ENCODE results near the gene COX4I2.
"Not testable (repeated sequence)": the region's sequence is repeated elsewhere in the genome, so short reads cannot be mapped to it uniquely, and the experiment has no call there.

COX4I2 gene

DNA sequence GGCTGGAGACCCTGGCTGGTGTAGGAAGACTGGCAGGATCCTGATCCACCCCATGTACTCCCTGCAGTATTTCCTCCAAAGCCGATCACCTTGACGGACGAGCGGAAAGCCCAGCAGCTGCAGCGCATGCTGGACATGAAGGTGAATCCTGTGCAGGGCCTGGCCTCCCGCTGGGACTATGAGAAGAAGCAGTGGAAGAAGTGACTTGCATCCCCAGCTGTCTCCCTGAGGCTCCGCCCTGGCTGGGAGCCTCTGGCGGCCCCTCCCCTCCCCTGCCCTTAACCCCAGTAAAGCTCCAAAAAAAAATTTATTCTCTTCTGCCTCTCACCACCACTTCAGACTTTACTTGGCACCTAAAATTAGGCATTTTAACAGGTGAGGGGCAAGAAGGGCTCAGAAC, 7.0 kb downstream of the COX4I2 start:
- POLR2A ChIA-PET, result no interaction called here
- no peaks in the 10 kb centered on the region for H3K4me1 ChIP-seq (ENCODE audit: control insufficient read depth, insufficient read depth, low read length)
- H3K27ac ChIP-seq (ENCODE audit: extremely low read depth, low read depth, low read length), result no peak overlapping the region
- H3K36me3 ChIP-seq (ENCODE audit: control insufficient read depth in 2 of 2, insufficient read depth in 1 of 2, low read length in 2 of 2), result no peaks in the 10 kb centered on the region
- H3K9me3 ChIP-seq (ENCODE audit: control insufficient read depth, insufficient read depth, low read depth, low read length), result no peaks in the 10 kb centered on the region
- CTCF ChIA-PET, result interaction anchor here (2.3 to 2.9 kb wide), 2 partner anchors 10 to 78 kb away, joined by 12 to 15 read pairs; partner anchors contain the start of gene BCL2L1
- no peak overlapping the region for H3K4me3 ChIP-seq (ENCODE audit: low read depth, low read length)
- no peak for TF ChIP-seq ZNF155 (tag by site-specific recombination; IDR thresholded peaks at IDR 0.05)
- TF ChIP-seq GFI1B (tag by site-specific recombination; IDR thresholded peaks at IDR 0.05), result no peak
- no peak for TF ChIP-seq ZFP37 (tag by site-specific recombination; IDR thresholded peaks at IDR 0.05)
- peak; percentile 27; the same call in 1 of the 2 replicates for TF ChIP-seq GLIS1 (tag by site-specific recombination; IDR thresholded peaks at IDR 0.05)
- TF ChIP-seq ZNF830 (tag by site-specific recombination; IDR thresholded peaks at IDR 0.05; ENCODE audit: low read depth), result no peak
- TF ChIP-seq ZNF221 (tag by site-specific recombination; IDR thresholded peaks at IDR 0.05; ENCODE audit: borderline replicate concordance), result no peak
- TF ChIP-seq ZNF223 (tag by site-specific recombination; IDR thresholded peaks at IDR 0.05), result no peak

- not testable (repeated sequence) for H3K4me1 ChIP-seq (ENCODE audit: control insufficient read depth, insufficient read depth, low read length); H3K27ac ChIP-seq (ENCODE audit: extremely low read depth, low read depth, low read length); H3K36me3 ChIP-seq (ENCODE audit: control insufficient read depth in 2 of 2, insufficient read depth in 1 of 2, low read length in 2 of 2); H3K4me3 ChIP-seq (ENCODE audit: low read depth, low read length); H3K9me3 ChIP-seq (ENCODE audit: control insufficient read depth, insufficient read depth, low read depth, low read length)
- CTCF ChIA-PET, result interaction anchor here (1.9 to 2.4 kb wide), 3 partner anchors 14 to 76 kb away, joined by 6 to 12 read pairs (median 11); no protein-coding TSS in a partner anchor
- peak; percentile 29; the same call in 1 of the 2 replicates for TF ChIP-seq PRDM10 (tag by site-specific recombination; IDR thresholded peaks at IDR 0.05)
- POLR2A ChIA-PET, result interaction anchor here (0.6 kb wide), 1 partner anchor 187 kb away, joined by 3 read pairs; no protein-coding TSS in a partner anchor
These were observed 10.4 kb downstream of the COX4I2 start for GRCh38 chr20:31648104-31648503.

- Histone ChIP-seq H3K9me3 (ENCODE audit: control insufficient read depth, insufficient read depth, low read depth, low read length) (no peaks in the 10 kb centered on the region), H3K4me1 (ENCODE audit: control insufficient read depth, insufficient read depth, low read length) (no peaks in the 10 kb centered on the region), H3K27ac (ENCODE audit: extremely low read depth, low read depth, low read length) (no peak overlapping the region), H3K36me3 (ENCODE audit: control insufficient read depth in 2 of 2, insufficient read depth in 1 of 2, low read length in 2 of 2) (no peaks in the 10 kb centered on the region), H3K4me3 (ENCODE audit: low read depth, low read length) (no peak overlapping the region)
- TF ChIP-seq ZNF335 (tag by site-specific recombination; conservative IDR thresholded peaks at IDR 0.05), result peak; percentile 83
- peak; percentile 29; the same call in 1 of the 2 replicates for TF ChIP-seq FEZF1 (tag by site-specific recombination; IDR thresholded peaks at IDR 0.05)
- TF ChIP-seq, protein P1, sequence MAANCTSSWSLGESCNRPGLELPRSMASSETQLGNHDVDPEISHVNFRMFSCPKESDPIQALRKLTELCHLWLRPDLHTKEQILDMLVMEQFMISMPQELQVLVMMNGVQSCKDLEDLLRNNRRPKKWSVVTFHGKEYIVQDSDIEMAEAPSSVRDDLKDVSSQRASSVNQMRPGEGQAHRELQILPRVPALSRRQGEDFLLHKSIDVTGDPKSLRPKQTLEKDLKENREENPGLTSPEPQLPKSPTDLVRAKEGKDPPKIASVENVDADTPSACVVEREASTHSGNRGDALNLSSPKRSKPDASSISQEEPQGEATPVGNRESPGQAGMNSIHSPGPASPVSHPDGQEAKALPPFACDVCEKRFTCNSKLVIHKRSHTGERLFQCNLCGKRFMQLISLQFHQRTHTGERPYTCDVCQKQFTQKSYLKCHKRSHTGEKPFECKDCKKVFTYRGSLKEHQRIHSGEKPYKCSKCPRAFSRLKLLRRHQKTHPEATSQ (tag by site-specific recombination; IDR thresholded peaks at IDR 0.05), result no peak
- TF ChIP-seq ZNF404 (tag by site-specific recombination; IDR thresholded peaks at IDR 0.05), result no peak
- TF ChIP-seq ZNF211 (tag by site-specific recombination; IDR thresholded peaks at IDR 0.05; ENCODE audit: low read depth), result no peak
- no peak for TF ChIP-seq RBAK (tag by site-specific recombination; IDR thresholded peaks at IDR 0.05)
- TF ChIP-seq ZNF792 (tag by site-specific recombination; IDR thresholded peaks at IDR 0.05), result no peak
- TF ChIP-seq ZNF777 (tag by site-specific recombination; IDR thresholded peaks at IDR 0.05; ENCODE audit: borderline replicate concordance), result no peak
- TF ChIP-seq ZNF830 (tag by site-specific recombination; IDR thresholded peaks at IDR 0.05; ENCODE audit: low read depth), result no peak
- TF ChIP-seq ZNF302 (tag by site-specific recombination; IDR thresholded peaks at IDR 0.05; ENCODE audit: low read depth), result no peak
- no peak for TF ChIP-seq BCL11B (tag by site-specific recombination; IDR thresholded peaks at IDR 0.05; ENCODE audit: low read depth)
- no peak for TF ChIP-seq ZNF214 (tag by site-specific recombination; IDR thresholded peaks at IDR 0.05; ENCODE audit: borderline replicate concordance)
- TF ChIP-seq, protein P2, sequence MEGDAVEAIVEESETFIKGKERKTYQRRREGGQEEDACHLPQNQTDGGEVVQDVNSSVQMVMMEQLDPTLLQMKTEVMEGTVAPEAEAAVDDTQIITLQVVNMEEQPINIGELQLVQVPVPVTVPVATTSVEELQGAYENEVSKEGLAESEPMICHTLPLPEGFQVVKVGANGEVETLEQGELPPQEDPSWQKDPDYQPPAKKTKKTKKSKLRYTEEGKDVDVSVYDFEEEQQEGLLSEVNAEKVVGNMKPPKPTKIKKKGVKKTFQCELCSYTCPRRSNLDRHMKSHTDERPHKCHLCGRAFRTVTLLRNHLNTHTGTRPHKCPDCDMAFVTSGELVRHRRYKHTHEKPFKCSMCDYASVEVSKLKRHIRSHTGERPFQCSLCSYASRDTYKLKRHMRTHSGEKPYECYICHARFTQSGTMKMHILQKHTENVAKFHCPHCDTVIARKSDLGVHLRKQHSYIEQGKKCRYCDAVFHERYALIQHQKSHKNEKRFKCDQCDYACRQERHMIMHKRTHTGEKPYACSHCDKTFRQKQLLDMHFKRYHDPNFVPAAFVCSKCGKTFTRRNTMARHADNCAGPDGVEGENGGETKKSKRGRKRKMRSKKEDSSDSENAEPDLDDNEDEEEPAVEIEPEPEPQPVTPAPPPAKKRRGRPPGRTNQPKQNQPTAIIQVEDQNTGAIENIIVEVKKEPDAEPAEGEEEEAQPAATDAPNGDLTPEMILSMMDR (tag by site-specific recombination; IDR thresholded peaks at IDR 0.05), result no peak
- ChIA-PET CTCF (interaction anchor here (0.8 to 1.5 kb wide), 3 partner anchors 8 to 71 kb away, joined by 3 to 7 read pairs (median 4); no protein-coding TSS in a partner anchor), POLR2A (no interaction called here)
These were observed 15.2 kb downstream of the COX4I2 start for GRCh38 chr20:31652917-31653396.
